GM18499 (cell line): ENCODE measurements around the gene CBLB.
A peak's percentile ranks its signal among the peaks of the same experiment; 100 is the strongest.

Experiments
- ATAC-seq: cut with Tn5 transposase; IDR thresholded peaks from one replicate; pipeline ENCODE4 v1.9.1; 2021; ENCODE audit warnings: moderate number of reproducible peaks; ENCODE audit not compliant: insufficient read depth, unreplicated experiment

The CBLB gene

GRCh38 chr3:105847865-105848264, 20.9 kb downstream of the CBLB start:
- ATAC-seq, result no peak

- no peak for ATAC-seq
Observed at GRCh38 chr3:105847452-105847851, 21.4 kb downstream of the CBLB start.

GRCh38 chr3:105846809-105847208, 22.0 kb downstream of the CBLB start:
- ATAC-seq, result no peak

GRCh38 chr3:105845488-105845887, 23.3 kb downstream of the CBLB start:
- no peak for ATAC-seq

- no peak for ATAC-seq
Observed at GRCh38 chr3:105844704-105845103, 24.1 kb downstream of the CBLB start.

GRCh38 chr3:105843994-105844393, 24.8 kb downstream of the CBLB start:
- no peak for ATAC-seq

GRCh38 chr3:105842943-105843342, 25.9 kb downstream of the CBLB start:
- no peak for ATAC-seq

- ATAC-seq, result no peak
Observed at GRCh38 chr3:105842449-105842848, 26.4 kb downstream of the CBLB start.

- ATAC-seq, result no peak
Observed at GRCh38 chr3:105837947-105838346, 30.9 kb downstream of the CBLB start.

- peak; percentile 94 for ATAC-seq
Observed at GRCh38 chr3:105837143-105837740, 31.6 kb downstream of the CBLB start.

- no peak for ATAC-seq
Observed at GRCh38 chr3:105836533-105836932, 32.3 kb downstream of the CBLB start.

GRCh38 chr3:105835606-105836005, 33.2 kb downstream of the CBLB start:
- ATAC-seq, result no peak

GRCh38 chr3:105834768-105835167, 34.0 kb downstream of the CBLB start:
- ATAC-seq, result no peak

- no peak for ATAC-seq
Observed at GRCh38 chr3:105832644-105833043, 36.2 kb downstream of the CBLB start.

GRCh38 chr3:105830836-105831235, 38.0 kb downstream of the CBLB start:
- ATAC-seq, result no peak

- ATAC-seq, result no peak
Observed at GRCh38 chr3:105829871-105830622, 38.8 kb downstream of the CBLB start.

GRCh38 chr3:105829229-105829628, 39.6 kb downstream of the CBLB start:
- no peak for ATAC-seq

GRCh38 chr3:105828703-105829102, 40.1 kb downstream of the CBLB start:
- no peak for ATAC-seq

GRCh38 chr3:105827959-105828358, 40.9 kb downstream of the CBLB start:
- no peak for ATAC-seq

- peak; percentile 42 for ATAC-seq
Observed at GRCh38 chr3:105826778-105827634, 41.8 kb downstream of the CBLB start.

GRCh38 chr3:105824129-105824528, 44.7 kb downstream of the CBLB start:
- ATAC-seq, result no peak
